CD4-positive, alpha-beta T cell treated with Interleukin-15 for 4 hours (primary cell): ENCODE data around the gene CCDC40.
"Not testable (repeated sequence)": the region's sequence is repeated elsewhere in the genome, so short reads cannot be mapped to it uniquely, and the experiment has no call there.

Experiments used
- DNase-seq: peaks from one replicate; pipeline ENCODE4 v3.0.0-alpha.2; 2020; ENCODE audit warnings: low spot score

Gene CCDC40

DNA sequence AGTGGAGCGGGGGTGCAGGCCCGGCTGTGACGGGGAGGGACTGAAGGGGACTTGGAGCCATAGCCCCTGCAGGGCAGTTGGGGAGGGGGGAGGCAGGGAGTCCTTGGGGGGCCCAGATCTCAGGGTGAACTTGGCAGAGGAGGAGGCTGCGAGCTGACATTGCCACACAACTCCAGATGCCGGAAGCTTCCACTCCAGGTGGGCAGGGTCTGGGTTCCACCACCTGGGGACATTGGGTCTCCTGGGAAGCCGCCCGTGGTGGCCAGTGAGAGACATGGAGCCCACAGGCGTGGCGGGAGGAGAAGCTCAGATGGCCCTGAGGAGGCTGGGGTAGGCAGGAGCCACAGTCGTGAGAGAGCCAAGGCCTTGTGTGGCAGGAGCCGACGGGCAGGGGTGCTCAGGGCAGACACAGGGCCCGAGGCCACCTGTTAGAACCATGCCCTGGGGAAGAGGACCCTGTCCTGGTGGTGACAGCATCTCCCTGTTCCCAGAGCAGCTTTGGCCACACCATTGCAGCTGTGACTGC lies 46.8 kb downstream of the CCDC40 start:
- DNase-seq, result no peak

DNA sequence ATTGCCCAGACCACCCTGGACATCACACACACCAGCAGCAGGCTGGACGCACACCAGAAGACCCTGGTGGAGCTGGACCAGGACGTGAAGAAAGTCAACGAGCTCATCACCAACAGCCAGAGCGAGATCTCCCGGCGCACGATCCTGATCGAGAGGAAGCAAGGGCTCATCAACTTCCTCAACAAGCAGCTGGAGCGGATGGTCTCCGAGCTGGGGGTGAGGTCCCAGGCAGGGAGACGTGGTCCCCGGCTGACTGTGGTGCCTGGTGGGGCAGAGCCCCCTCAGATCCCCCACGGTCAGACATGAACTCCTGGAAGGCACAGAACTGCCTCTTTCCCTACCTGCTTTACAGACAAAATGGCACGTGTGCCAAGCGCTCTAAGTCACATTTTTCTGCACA lies 48.3 kb downstream of the CCDC40 start:
- DNase-seq, result no peak

DNA sequence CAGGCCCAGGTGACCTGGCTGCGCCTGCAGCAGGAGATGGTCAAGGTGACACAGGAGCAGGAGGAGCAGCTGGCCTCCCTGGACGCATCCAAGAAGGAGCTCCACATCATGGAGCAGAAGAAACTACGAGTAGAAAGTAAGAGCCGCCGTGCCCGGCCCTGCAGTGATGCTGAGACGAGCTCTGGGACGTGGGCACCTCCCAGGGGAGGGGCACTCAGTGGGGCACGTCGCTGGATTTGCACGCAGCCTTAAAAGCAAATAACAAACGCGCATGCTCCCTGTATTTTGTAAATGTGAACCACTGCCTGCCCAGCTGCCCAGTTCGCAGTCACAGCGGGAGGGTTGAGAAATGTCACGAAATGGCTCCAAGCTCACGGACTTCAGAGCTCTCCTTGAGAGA lies 49.6 kb downstream of the CCDC40 start:
- no peak for DNase-seq

DNA sequence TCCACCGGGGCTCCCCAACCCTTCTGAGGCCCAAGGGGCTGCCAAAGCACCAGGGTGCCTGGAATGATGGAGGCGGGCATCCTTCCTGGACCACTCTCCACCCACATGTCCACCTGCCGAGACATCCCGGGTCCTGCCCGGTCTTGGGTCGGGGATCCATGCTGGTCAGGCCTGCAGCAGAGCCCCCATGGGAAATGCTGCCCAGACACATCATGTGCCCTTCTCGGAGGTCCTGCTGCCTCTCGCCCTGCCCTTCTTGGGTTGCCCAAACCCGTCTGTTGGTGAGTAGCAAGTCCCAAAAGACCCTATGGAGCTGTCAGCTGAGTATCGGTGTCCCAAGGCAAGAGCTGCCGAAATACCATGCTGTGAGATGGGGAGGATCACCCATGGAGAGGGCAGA lies 50.2 kb downstream of the CCDC40 start:
- DNase-seq, result no peak

DNA sequence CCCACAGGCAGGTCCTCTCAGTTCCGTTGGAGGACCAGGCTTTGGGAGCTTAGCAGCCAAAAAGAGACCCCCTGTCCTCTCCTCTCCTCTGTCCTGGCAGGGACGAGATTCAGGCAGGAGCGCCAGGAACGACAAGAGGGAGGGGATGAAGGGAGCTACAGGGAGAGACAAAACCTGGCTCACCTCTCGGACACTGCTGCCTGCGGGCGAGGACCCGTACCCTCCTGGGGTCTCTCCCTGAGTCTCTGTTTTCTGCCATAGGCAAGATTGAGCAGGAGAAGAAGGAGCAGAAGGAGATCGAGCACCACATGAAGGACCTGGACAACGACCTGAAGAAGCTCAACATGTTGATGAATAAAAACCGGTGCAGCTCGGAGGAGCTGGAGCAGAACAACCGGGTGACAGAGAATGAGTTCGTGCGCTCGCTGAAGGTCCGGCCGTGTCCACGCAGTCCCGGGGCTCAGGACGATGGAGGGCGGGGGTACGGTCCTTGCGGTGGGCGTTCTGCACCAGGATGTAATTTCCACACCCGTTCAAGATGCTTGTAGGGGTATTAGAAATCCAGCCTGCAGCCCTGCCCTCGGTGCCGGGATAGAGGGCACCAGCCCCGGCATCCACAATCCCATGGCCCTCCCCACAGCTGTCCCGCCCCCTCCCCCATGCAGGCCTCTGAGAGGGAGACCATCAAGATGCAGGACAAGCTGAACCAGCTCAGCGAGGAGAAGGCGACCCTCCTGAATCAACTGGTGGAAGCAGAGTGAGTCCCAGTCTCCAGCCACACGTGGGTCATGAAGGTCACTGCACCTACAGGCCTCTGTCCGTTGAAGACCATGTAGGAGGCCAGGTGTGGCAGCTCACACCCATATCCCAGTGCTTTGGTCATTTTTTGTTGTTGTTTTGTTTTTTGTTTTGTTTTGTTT lies 51.2 kb downstream of the CCDC40 start:
- no peak for DNase-seq

DNA sequence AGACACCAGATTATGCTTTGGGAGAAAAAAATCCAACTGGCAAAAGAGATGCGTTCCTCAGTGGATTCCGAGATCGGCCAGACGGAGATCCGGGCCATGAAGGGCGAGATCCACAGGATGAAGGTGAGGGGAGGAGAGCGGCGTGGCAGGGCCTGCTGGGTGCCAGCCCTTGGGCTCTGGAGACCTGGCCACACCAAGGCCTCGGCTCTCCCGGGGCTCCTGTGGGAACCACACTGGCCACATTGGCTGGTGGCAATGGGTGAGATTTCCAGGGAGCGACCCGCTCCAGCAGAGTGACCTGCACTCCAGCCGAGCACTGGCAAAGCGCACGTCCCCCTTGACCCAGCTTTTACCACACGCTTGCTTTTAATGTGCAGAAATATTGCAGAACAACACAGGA lies 53.3 kb downstream of the CCDC40 start:
- DNase-seq, result no peak

DNA sequence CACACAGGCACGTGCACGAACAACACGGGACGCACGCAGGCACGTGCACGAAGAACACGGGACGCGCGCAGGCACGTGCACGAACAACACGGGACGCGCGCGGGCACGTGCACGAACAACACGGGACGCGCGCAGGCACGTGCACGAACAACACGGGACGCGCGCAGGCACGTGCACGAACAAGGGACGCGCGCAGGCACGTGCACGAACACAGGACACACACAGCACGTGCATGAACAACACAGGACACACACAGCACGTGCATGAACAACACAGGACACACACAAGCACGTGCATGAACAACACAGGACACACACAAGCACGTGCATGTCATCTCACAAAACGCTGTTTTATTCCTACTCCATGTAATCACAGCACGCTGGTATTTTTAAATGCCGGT lies 53.7 kb downstream of the CCDC40 start:
- not testable (repeated sequence) for DNase-seq

DNA sequence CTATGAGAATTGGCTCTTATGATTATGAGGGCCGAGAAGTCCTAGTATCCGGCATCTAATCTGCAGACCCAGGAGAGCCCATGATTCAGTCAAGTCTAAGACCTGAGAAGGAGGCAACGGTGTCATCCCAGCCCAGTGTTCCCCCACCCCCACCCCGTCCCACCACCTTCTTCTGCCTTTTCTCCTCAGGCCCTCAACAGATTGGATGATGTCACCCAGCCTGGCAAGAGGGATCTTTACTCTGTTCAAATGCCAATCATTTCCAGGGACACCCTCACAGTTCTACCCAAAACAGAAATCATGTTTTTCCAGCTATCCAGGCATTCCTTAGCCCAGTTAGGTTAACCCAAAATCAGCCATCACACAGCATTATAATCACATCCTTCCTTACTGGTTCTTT lies 54.9 kb downstream of the CCDC40 start:
- no peak for DNase-seq

DNA sequence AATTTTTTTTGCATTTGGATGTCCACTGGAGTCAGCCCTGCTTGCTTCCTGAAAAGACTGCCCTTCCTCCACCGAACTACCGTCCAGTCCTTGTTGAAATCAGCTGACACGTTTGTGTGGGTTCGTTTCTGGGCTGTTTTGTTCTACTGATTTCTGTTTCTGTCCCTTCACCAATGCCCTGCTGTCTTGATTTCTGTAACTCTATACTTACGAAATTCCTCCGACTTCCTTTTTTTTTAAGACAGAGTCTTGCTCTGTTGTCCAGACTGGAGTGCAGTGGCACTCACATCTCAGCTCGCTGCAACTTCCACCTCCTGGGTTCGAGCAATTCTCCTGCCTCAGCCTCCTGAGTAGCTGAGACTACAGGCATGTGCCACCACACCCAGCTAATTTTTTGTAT lies 56.5 kb downstream of the CCDC40 start:
- no peak for DNase-seq

DNA sequence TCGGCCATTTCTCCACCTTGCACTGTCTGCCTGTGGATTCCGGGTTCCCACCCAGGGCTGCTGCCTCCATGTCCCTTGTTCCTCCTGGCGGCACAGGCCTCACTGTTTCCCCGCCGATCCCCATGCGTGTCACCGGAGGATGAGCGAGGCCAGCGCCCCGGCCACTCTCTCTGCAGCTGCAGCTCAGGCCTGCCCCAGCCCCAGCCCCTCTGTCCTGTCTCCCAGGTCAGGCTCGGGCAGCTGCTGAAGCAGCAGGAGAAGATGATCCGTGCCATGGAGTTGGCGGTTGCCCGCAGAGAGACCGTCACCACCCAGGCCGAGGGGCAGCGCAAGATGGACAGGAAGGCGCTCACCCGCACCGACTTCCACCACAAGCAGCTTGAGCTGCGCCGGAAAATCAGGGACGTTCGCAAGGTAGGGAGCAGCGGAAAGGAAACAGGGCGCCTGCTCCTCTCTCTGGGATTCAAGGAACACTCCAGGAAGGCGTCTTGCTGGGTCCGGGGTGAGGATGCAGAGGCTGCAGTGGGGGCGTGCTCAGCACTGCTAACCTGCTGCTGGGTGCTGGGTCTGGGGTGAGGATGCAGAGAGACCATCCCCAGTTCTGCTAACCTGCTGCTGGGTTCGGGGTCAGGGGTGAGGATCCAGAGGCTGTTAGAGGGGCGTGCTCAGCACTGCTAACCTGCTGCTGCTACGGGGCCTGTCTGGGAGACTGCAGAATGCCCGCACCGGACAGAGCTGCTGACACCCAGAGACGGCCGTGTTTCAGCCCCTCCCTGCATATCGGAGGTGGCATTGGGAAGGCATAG lies 58.8 kb downstream of the CCDC40 start:
- DNase-seq, result no peak

DNA sequence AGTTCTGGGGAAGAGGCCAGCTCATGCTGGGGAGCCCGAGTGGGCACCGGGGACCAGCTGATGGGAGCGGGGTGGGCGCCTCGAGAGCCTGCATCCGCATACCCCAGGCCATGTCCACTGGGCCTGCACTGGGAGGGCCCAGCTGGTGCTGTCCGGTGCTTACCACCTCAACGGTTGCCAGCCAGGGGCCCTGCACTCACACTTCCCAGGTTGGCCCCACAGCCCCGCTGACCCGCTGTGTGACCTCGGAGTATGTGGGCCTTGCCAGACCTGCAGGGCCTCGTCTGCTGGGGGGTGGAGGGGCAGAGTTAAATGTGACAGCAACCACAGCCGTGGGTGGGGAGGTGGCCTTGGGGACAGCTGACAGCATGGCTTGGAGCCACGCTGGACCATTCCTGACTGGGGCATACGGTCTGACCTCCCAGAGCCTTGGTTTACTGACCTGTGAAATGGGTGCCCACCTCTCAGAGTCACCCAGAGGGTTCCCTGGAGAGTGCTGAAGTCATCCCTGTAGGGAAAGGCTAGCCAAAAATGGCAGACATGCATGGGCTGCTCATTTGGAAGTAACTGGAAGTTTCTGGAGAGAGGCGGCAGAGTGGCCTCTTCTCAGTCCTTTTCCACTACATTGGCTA lies 59.5 kb downstream of the CCDC40 start:
- no peak for DNase-seq

DNA sequence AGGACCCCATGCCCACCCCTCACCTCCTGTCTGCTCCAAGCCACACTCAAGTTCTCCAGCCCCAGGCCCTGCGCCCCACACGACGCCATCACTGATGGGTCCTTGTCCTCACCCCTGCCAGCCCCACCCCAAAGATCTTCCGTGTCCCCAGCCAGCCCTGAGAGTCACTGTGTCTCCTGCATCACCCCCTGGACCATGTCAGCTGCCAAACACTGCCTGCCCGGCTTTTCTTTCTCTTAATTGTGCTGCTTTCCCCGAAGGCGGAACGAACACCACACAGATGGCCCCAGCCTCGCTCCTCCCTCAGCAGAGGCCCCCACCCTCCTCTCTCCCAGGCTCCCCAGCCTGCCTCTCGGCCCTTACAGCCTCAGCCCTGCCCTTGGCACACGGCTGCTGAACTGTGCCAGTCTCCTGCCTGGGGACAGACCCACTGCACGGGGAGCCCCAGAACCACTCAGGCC lies 60.1 kb downstream of the CCDC40 start:
- DNase-seq, result no peak

DNA sequence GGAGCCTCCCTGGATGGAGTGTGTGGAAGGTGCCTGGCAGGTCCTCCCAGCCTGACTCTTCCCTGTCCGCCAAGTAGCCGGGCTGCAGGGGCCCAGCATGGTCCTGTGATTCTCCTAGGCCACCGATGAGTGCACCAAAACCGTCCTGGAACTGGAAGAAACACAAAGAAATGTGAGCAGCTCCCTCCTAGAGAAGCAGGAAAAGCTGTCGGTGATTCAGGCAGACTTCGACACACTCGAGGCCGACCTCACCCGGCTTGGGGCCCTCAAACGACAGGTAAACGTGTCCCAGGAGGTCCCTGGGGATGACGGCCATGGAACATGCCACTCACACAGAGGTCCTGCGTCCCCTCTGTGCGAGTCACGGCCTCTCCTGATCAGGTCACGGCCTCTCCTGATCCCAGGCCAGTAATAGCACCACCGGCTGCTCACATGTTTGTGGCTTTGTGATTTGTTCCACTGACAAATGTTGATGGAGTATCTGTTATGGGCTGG lies 60.7 kb downstream of the CCDC40 start:
- no peak for DNase-seq

DNA sequence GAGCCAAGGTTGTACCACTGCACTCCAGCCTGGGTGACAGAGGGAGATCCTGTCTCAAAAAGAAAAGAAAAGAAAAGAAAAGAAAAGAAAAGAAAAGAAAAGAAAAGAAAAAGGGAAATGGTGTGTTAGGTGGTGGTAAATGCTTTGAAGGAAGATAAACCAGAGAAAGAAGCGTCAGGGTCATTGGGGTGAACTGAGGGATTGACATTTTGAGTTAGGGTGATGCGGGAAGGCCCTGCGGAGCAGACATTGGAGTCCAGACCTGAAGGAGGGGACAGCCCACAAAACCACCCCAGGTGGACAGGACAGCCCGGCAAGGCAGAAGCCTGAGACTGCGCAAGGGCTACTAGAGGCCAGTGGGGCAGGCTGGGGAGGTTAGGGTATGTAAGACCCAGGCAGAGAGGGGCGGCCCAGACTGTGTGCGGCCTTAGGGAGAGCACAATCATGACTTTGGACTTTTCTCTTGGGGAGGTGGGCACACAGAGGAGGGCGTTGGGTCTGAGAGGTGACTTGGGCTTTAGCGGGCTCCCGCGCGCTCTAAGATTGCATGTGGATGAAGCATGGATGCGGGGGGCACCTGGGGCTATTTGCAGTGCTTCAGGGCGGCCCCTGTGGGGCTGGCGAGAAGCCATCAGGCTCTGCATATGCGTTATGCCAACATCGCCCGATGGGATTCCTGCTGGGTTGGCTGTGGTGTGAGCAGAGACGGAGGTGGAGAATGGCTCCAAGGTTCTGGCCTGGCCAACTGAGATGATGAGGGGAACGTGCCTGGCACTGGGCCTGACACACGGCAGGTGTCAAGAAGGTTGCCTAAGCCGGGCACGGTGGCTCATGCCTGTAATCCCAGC lies 61.6 kb downstream of the CCDC40 start:
- no peak for DNase-seq

DNA sequence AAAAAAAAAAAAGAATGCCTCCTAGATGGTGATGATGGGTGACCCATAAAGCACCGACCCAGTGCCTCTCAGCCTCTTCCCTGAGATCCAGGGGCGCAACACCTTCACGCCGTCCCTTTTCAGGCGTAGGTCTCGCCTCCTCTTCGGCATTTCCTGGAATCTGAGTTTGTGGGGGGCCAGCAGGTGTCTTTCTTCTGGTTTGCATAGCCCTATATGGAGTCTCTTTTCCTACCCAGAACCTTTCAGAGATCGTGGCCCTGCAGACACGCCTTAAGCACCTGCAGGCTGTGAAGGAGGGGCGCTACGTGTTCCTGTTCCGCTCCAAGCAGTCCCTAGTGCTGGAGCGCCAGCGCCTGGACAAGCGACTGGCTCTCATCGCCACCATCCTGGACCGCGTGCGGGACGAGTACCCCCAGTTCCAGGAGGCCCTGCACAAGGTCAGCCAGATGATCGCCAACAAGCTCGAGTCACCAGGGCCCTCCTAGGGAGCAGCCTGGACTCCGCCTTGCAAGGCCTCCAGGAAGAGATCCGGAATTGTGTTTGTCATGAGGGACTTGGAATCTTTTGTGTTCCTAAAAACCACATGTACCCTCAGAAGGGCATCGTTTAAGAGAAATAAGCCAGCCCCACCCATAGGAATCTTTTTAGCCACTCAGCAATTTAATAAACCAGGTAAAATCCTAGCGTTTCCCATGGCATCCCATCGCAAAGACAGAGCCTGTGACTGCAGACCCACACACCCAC lies 63.0 kb downstream of the CCDC40 start:
- no peak for DNase-seq

DNA sequence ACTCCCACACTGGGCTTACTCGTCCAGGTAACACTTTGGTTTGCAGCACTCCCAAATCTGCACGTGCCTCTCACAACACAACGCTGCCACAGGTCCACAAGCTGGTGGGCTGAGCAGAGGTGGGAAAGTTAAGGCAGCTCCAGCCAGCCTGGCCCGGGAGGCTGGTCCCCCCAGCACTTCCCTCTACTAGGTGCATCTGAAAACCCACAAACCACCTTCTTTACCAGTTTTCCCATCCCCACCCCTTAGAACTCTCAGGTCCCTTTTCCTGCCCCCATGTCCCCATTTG lies 63.5 kb downstream of the CCDC40 start:
- no peak for DNase-seq

DNA sequence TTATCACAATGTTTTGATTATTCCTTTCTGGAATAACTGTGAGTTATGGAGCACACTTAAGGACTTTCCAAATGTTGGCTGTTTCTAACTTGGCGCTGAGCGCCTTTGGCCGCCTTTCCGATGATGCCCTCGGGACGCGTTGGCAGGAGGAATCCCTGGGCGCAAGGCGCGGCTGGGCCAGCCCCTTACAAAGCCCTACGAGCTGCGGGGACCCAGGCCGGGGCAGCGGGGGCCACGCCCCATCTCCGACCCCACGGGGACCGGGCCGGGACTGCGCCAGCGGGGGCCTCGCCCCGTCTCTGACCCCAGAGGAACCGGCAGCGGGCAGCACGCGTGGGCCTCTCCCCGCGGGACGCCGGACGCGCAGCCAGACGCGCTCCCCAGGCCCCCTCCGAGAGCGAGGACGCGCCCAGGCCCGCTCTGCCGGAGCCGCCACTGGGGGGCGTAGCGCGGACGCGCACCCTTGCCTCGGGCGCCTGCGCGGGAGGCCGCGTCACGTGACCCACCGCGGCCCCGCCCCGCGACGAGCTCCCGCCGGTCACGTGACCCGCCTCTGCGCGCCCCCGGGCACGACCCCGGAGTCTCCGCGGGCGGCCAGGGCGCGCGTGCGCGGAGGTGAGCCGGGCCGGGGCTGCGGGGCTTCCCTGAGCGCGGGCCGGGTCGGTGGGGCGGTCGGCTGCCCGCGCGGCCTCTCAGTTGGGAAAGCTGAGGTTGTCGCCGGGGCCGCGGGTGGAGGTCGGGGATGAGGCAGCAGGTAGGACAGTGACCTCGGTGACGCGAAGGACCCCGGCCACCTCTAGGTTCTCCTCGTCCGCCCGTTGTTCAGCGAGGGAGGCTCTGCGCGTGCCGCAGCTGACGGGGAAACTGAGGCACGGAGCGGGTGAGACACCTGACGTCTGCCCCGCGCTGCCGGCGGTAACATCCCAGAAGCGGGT lies 64.8 kb downstream of the CCDC40 start, which contains the start of gene GAA:
TSS of gene GAA (plus strand) at position 571 of the 935 bp plus-strand sequence. CDS start 3,006 bp downstream, outside the sequence.
- DNase-seq, result peak; percentile 88

DNA sequence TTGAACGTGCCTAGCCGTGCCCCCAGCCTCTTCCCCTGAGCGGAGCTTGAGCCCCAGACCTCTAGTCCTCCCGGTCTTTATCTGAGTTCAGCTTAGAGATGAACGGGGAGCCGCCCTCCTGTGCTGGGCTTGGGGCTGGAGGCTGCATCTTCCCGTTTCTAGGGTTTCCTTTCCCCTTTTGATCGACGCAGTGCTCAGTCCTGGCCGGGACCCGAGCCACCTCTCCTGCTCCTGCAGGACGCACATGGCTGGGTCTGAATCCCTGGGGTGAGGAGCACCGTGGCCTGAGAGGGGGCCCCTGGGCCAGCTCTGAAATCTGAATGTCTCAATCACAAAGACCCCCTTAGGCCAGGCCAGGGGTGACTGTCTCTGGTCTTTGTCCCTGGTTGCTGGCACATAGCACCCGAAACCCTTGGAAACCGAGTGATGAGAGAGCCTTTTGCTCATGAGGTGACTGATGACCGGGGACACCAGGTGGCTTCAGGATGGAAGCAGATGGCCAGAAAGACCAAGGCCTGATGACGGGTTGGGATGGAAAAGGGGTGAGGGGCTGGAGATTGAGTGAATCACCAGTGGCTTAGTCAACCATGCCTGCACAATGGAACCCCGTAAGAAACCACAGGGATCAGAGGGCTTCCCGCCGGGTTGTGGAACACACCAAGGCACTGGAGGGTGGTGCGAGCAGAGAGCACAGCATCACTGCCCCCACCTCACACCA lies 65.7 kb downstream of the CCDC40 start:
- no peak for DNase-seq
